Erythroblast (primary cell): Measurements from ENCODE around the gene AIDA.

ENCODE experiments used
- GATA1 ChIP-seq: IDR thresholded peaks from 2 replicates; pipeline ENCODE4 v1.6.1; 2011; ENCODE audit warnings: low read depth, mild to moderate bottlenecking, control low read depth, low read length, moderate library complexity
- POLR2A ChIP-seq: IDR thresholded peaks from 2 replicates; pipeline ENCODE4 v1.6.1; 2011; ENCODE audit warnings: mild to moderate bottlenecking, low read length

DNA sequence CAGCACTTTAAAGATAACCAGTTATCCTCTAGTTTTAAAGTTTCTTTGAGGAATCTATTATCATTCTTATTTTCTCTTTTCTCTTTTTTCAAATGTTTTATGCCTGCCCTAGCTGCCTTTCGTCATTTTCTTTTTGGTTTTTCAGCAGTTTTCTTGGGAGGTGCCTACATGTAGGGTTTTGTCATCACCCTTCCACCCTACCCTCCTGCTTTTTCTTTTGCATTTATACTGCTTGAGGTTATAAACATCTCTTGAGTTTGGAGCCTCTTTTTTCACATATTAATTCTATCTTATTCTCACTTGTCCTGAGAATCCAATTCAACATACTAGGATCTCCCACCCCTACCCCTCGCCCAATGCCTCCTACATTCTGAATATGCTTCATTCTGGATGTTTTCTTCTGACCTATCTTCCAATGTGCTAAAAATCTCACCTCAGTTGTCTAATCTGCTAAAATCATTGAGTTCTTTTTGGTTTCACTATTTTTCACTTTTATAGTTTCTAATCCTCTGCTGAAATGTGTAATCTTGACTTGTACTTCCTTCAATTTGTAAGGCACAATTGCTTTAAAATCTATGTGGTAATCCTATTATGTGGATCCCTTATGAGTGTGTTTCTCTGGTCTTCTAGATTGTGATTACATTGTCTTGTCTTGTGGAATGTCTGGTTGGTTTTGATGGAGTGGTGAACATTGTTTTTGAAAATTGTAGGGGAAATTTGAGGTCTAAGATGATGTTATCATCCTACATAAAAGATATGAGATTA is 55.7 kb downstream of the AIDA start:
- TF ChIP-seq POLR2A: no peak
- no peak for TF ChIP-seq GATA1
